ENCODE results near the gene GSE1.

Gene GSE1

GRCh38 chr16:85624646-85625045 lies 11.5 kb downstream of the GSE1 start:
- TF ChIP-seq CTCF (IDR thresholded peaks at IDR 0.05; ENCODE audit: low read depth, low read length, missing control alignments), result no peak
- no peak for DNase-seq (ENCODE audit: extremely low read depth, low read depth)
- no peak overlapping the region for H3K4me3 ChIP-seq (replicated peaks; ENCODE audit: low read depth, low read length)

DNA sequence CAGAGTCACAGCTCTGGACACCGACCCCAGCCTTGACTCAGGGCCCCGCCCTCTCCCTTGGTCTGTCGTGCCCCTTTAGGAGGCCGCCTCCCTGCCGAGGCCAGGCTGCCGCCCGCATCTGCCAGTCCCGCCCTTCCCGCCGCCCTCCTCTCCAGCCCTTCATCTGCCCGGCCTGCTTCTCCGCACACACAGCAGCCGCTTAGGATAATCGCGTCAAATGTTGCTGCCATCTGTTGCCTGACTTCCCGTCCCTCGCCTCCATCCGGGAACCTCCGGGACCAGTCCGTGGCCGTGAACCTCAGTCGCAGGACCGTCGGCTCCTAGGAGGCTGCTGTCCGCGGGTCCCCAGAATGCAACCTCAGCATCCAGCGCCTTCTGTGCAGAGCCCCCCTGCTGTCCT lies 11.9 kb downstream of the GSE1 start:
- H3K4me3 ChIP-seq (replicated peaks; ENCODE audit: low read depth, low read length), result no peak overlapping the region
- DNase-seq (ENCODE audit: extremely low read depth, low read depth), result no peak
- no peak for TF ChIP-seq CTCF (IDR thresholded peaks at IDR 0.05; ENCODE audit: low read depth, low read length, missing control alignments)

DNA sequence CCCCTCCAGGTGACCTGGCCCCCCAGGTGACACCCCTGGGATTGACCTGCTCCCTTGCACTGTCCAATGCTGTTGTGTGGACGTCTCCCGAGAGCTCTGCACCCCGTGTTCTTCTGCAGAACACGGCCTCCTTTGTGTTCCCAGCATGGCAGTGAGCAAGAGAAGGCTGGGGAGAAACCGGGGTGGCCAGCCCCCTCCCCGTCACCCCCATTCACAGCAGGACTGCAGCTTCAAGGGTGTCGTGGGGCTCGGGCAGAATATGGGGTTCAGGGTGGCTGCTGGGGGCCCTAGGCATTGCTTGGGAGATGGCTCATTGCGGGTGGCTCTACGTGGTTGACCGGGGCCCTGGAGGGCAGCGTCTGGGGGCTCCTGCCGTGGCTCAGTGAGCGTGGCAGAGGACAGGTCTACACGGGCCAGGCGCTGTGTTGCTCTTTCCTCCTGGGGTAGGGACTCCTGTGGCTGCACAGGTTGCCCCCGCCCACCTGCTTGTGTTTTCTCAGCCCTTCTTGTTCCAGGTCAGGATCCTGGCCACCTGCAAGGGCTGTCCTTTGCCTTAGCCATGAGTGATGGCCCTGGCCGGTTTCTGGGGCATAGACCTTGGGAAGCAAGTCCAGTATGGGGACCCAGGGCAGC lies 12.5 kb downstream of the GSE1 start:
- H3K4me3 ChIP-seq (replicated peaks; ENCODE audit: low read depth, low read length), result no peak overlapping the region
- TF ChIP-seq CTCF (IDR thresholded peaks at IDR 0.05; ENCODE audit: low read depth, low read length, missing control alignments), result no peak

DNA sequence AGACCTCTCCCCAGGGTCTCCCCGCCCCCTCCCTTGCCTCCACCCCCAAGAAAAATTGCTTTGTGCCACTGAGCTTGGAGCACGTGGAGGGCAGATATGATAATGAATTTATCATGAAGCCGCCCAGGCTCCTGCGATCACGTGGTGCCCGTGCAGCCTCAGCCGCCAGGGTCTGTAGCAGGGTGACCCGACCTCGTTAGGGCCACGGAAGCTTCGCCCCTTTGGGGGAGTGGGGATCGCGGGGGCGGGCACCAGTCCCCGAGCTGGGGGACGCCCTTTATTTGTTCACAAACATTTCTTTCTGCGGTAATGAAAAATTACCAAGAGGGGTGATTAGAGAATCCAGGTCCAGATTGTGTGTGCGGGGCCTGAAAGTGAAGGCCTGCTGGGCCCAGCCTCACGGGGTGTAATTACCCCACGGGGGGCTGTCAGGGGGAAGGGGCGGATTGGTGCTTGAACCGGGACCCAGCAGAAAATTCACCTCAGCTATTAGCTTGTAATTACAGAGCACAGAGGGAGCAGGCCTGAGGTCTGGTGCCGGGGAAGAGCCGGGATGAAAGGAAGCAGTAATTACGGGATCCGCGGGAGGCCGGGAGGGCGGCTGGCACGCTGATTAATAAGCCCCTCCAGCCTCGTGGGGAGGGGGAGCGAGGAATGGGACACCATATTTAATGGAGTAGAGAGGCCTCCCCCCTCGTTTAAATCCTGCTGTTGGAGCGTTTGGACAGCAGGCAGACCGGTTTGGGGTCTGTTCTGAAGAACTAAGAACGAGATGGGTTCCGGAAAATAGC lies 13.3 kb downstream of the GSE1 start:
- no peak for DNase-seq (ENCODE audit: extremely low read depth, low read depth)
- TF ChIP-seq CTCF (IDR thresholded peaks at IDR 0.05; ENCODE audit: low read depth, low read length, missing control alignments), result no peak
- H3K4me3 ChIP-seq (replicated peaks; ENCODE audit: low read depth, low read length), result no peak overlapping the region

More for the DNA sequence above, 12.5 kb downstream of the GSE1 start:
- no peak for DNase-seq (ENCODE audit: extremely low read depth, low read depth)

DNA sequence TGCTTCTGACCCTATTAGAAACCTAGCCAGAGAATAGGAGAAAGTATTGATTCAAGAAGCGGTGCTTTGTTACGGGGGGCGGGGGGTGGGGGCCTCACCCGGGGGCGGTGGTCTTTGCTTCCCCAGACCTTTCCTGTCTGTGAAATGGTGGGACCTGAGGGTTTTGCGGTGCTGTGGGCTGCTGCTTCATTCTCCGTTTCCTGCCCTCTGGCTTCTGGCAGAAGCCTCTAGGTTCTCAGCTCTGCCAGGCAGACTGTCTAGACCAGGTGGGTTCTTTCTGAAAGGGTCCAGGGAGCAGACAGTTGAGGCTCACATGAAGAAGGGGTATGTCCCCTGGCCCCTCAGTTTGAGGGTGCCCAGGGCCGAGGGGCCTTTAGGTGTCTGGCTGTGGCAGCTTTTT lies 14.0 kb downstream of the GSE1 start:
- no peak overlapping the region for H3K4me3 ChIP-seq (replicated peaks; ENCODE audit: low read depth, low read length)
- no peak for TF ChIP-seq CTCF (IDR thresholded peaks at IDR 0.05; ENCODE audit: low read depth, low read length, missing control alignments)
- no peak for DNase-seq (ENCODE audit: extremely low read depth, low read depth)

GRCh38 chr16:85627526-85628264 lies 14.6 kb downstream of the GSE1 start:
- no peak for DNase-seq (ENCODE audit: extremely low read depth, low read depth)
- H3K4me3 ChIP-seq (replicated peaks; ENCODE audit: low read depth, low read length), result no peak overlapping the region
- no peak for TF ChIP-seq CTCF (IDR thresholded peaks at IDR 0.05; ENCODE audit: low read depth, low read length, missing control alignments)

Measured in HFF-Myc (cell line).